ENCODE results near the gene WDR83. TPM values are rescaled to one million over a fixed set of nuclear protein-coding genes. Genes with fewer than 3 reads are reported as not detected.
A peak's percentile ranks its signal among the peaks of the same experiment; 100 is the strongest.

The WDR83 gene
- polyA plus RNA-seq, 2 donors: 8.9 to 14.4 TPM

DNA sequence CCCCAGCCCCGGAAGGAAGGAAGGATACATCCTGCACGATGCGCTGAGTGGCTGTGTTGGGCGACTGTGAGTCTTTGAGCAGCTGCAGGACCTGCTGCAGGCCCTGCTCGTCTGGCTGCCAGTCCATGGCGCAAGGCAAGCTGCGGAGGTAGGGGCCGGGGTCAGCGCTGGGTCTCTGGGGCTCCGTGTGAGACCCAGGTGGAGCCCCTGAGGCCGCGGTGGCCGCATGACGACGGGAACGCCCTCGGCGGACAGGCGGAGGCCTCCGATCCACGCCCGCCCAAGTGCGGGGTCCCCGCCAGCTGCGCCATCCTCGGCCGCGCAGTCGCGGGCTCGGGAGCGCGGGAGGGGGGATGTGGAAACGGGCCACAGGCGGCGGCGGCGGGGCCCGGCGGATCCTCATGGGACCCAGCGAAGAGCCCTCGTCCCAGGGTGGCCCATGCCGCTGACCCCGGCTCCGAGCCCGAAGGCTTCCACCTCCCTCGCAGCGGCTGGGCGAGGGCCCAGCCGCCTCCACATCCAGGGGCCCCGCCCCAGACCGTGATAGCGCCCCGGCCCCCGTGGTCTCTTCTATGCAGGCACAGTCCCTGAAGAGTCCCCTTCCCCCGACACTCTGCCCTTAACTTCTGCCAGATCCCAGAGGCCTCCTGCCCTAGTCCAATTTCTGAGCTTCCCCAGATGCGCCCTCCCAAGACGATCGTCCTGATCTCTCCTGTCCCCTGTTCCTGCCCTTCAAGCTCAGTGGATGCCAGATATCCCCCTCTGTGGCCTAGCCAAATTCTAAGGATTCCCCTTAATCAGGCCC, 54.4 kb downstream of the WDR83 start:
- Histone ChIP-seq H3K4me3 (ENCODE audit: low read depth in 1 of 2, low read length in 2 of 2) (peak overlapping the region; percentile 63 to 83), H3K4me1 (ENCODE audit: control insufficient read depth in 2 of 2, insufficient read depth in 2 of 2, low read length in 1 of 2) (peaks cover 0 to 8% of the 10 kb centered on the region in 2 donors)
- 3 to 5% methylated on average over 45 to 59 of the region's 59 CpGs for WGBS, 2 donors

GRCh38 chr19:12721656-12722565, 55.3 kb downstream of the WDR83 start:
- peaks cover 0 to 8% of the 10 kb centered on the region in 2 donors for H3K36me3 ChIP-seq (ENCODE audit: control insufficient read depth in 2 of 2, insufficient read depth in 2 of 2, low read length in 1 of 2)
- no peaks in the 10 kb centered on the region for H3K27me3 ChIP-seq (ENCODE audit: control insufficient read depth in 1 of 2, insufficient read depth in 2 of 2, low read length in 2 of 2)
- peak overlapping the region; percentile 93 to 98 for H3K27ac ChIP-seq (ENCODE audit: low read depth in 2 of 2, low read length in 1 of 2)
- no peaks in the 10 kb centered on the region for H3K9me3 ChIP-seq (ENCODE audit: control insufficient read depth in 2 of 2, insufficient read depth in 1 of 2, low read depth in 1 of 2, low read length in 1 of 2)
- H3K4me3 ChIP-seq (ENCODE audit: low read depth in 1 of 2, low read length in 2 of 2): peak overlapping the region; percentile 63 to 83
- WGBS, 2 donors: 1% methylated on average over 60 to 65 of the region's 65 CpGs
- H3K4me1 ChIP-seq (ENCODE audit: control insufficient read depth in 2 of 2, insufficient read depth in 2 of 2, low read length in 1 of 2): peaks cover 0 to 8% of the 10 kb centered on the region in 2 donors

More for the DNA sequence above, 54.4 kb downstream of the WDR83 start:
- Histone ChIP-seq H3K36me3 (ENCODE audit: control insufficient read depth in 2 of 2, insufficient read depth in 2 of 2, low read length in 1 of 2) (peaks cover 0 to 11% of the 10 kb centered on the region in 2 donors), H3K9me3 (ENCODE audit: control insufficient read depth in 2 of 2, insufficient read depth in 1 of 2, low read depth in 1 of 2, low read length in 1 of 2) (no peaks in the 10 kb centered on the region), H3K27ac (ENCODE audit: low read depth in 2 of 2, low read length in 1 of 2) (peak overlapping the region; percentile 93 to 98), H3K27me3 (ENCODE audit: control insufficient read depth in 1 of 2, insufficient read depth in 2 of 2, low read length in 2 of 2) (no peaks in the 10 kb centered on the region)

DNA sequence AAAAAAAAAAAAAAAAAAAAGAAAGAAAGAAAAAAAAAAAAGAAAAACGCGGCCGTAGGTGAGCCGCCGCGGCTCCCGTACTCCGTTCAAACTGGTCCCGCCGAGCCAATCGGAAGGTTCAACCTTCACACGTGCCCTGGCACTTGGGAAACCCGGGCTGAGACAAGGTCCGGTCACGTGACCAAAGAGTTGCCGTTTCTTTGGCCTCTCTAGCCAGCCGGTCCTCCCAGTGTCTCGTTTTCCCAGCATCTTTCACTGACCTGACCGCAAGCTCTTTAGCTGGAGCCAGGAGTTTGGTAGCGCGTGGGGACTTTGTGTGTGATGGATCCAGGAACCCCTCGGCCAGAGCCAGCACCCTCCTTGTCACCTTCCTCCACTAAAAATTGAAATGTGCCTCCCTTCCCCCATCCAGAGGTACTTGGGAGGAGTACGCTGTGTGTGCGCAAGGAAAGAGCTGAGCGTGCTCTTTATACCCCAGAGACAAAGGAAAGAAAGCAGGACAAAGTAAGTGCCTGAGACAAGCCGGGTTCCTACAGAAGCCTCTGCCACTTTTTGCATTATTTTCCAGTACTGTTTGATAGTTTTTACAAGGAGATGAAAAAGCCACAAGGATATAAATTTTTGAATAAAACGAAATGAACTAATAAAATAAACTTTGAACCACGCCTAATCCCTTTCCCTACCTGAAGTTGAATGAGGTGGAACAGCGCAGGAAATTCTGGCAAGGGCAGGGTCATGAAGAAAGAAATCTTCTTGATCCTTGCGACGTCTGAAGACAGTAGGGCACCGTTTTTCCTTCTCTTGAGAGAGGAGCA, 56.2 kb downstream of the WDR83 start:
- H3K9me3 ChIP-seq (ENCODE audit: control insufficient read depth in 2 of 2, insufficient read depth in 1 of 2, low read depth in 1 of 2, low read length in 1 of 2): no peaks in the 10 kb centered on the region
- H3K27ac ChIP-seq (ENCODE audit: low read depth in 2 of 2, low read length in 1 of 2): peak overlapping the region; percentile 93 to 98
- 1% methylated on average over 29 to 32 of the region's 32 CpGs for WGBS, 2 donors
- no peaks in the 10 kb centered on the region for H3K27me3 ChIP-seq (ENCODE audit: control insufficient read depth in 1 of 2, insufficient read depth in 2 of 2, low read length in 2 of 2)
- peaks cover 0 to 8% of the 10 kb centered on the region in 2 donors for H3K4me1 ChIP-seq (ENCODE audit: control insufficient read depth in 2 of 2, insufficient read depth in 2 of 2, low read length in 1 of 2)
- H3K36me3 ChIP-seq (ENCODE audit: control insufficient read depth in 2 of 2, insufficient read depth in 2 of 2, low read length in 1 of 2): peaks cover 0 to 10% of the 10 kb centered on the region in 2 donors
- H3K4me3 ChIP-seq (ENCODE audit: low read depth in 1 of 2, low read length in 2 of 2): peak overlapping the region; percentile 63 to 83

- peaks cover 0 to 8% of the 10 kb centered on the region in 2 donors for H3K4me1 ChIP-seq (ENCODE audit: control insufficient read depth in 2 of 2, insufficient read depth in 2 of 2, low read length in 1 of 2)
- H3K4me3 ChIP-seq (ENCODE audit: low read depth in 1 of 2, low read length in 2 of 2): peak overlapping the region; percentile 51 to 83
- no peaks in the 10 kb centered on the region for H3K27me3 ChIP-seq (ENCODE audit: control insufficient read depth in 1 of 2, insufficient read depth in 2 of 2, low read length in 2 of 2)
- peak overlapping the region; percentile 71 to 98 for H3K27ac ChIP-seq (ENCODE audit: low read depth in 2 of 2, low read length in 1 of 2)
- 0 to 1% methylated on average over 7 of the region's 7 CpGs for WGBS, 2 donors
- H3K9me3 ChIP-seq (ENCODE audit: control insufficient read depth in 2 of 2, insufficient read depth in 1 of 2, low read depth in 1 of 2, low read length in 1 of 2): no peaks in the 10 kb centered on the region
- peaks cover 0 to 12% of the 10 kb centered on the region in 2 donors for H3K36me3 ChIP-seq (ENCODE audit: control insufficient read depth in 2 of 2, insufficient read depth in 2 of 2, low read length in 1 of 2)
Measured at GRCh38 chr19:12723381-12723640, 56.7 kb downstream of the WDR83 start.

DNA sequence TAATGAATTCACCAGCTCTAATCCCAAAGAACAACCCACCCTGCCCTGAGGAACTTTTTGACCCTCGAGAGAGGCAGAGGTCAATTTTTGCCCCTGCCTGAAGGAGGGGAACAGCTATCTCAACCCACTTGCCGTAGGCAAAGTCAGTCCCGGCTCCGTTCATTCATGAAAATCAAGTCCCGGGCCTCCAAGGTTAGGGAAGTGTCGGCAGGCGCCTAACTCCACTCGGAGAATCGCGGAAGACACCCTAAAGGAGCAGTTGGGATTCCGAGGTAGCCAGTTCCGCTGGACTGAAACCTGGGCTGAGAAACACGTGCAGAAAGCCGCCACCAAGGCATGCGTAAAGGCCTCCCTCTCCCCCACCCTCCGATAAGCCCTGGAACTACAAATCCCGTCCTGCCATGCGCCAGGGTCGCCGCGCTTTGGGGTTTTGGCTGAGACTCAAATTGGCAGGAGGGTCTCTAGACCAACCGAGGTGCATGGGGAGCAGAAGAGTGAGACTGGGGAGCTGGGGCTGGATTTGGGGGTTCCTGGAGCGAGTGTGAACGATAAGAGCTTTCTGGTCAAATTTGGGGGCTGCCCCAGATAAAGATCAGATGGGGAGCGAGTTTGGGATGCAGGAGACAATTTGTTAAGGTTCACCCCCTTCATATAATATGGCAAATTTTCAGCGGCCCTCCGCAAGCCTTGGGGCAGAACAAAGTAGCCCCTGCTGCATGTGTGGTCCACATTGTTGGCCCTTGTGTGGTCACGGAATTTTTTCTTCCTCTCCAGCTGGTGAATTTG, 57.2 kb downstream of the WDR83 start, which contains the start of gene TNPO2:
Gene TNPO2 (minus strand): TSS at position 292 of the 786 bp plus-strand sequence. CDS start 2,955 bp downstream, outside the sequence.
- H3K4me3 ChIP-seq (ENCODE audit: low read depth in 1 of 2, low read length in 2 of 2): peak within 1 kb of the TSS; percentile 51 to 83
- H3K4me1 ChIP-seq (ENCODE audit: control insufficient read depth in 2 of 2, insufficient read depth in 2 of 2, low read length in 1 of 2): peaks cover 0 to 6% of the 10 kb centered on the region in 2 donors
- H3K27me3 ChIP-seq (ENCODE audit: control insufficient read depth in 1 of 2, insufficient read depth in 2 of 2, low read length in 2 of 2): no peaks in the 10 kb centered on the region
- peaks cover 0 to 11% of the 10 kb centered on the region in 2 donors for H3K36me3 ChIP-seq (ENCODE audit: control insufficient read depth in 2 of 2, insufficient read depth in 2 of 2, low read length in 1 of 2)
- 3% methylated on average over 28 of the region's 28 CpGs for WGBS, 2 donors
- peak within 1 kb of the TSS; percentile 71 to 98 for H3K27ac ChIP-seq (ENCODE audit: low read depth in 2 of 2, low read length in 1 of 2)
- H3K9me3 ChIP-seq (ENCODE audit: control insufficient read depth in 2 of 2, insufficient read depth in 1 of 2, low read depth in 1 of 2, low read length in 1 of 2): no peaks in the 10 kb centered on the region

Other genes starting within 250 kb of the WDR83 start
- 1 to 10 TPM; 1.5 to 3.5 TPM for gene ZNF443, start 225.8 kb upstream of the WDR83 start, polyA plus RNA-seq
- under 1 TPM; 0.38 to 0.45 TPM for gene ZNF709, start 182.0 kb upstream of the WDR83 start, polyA plus RNA-seq
- 1 to 10 TPM; 2.9 to 3.8 TPM for gene ZNF564, start 115.3 kb upstream of the WDR83 start, polyA plus RNA-seq
- gene ZNF490, start 56.0 kb upstream of the WDR83 start, polyA plus RNA-seq: under 1 TPM; 0.36 to 0.61 TPM
- 1 to 10 TPM; 5.1 to 8.1 TPM for gene ZNF791, start 55.9 kb upstream of the WDR83 start, polyA plus RNA-seq
- gene MAN2B1, start 65 bp upstream of the WDR83 start, polyA plus RNA-seq: 10 to 100 TPM; 22.6 to 26.6 TPM
- gene DHPS, start 15.1 kb downstream of the WDR83 start, polyA plus RNA-seq: 10 to 100 TPM; 45.5 to 51.3 TPM
- gene GNG14, start 21.2 kb downstream of the WDR83 start, polyA plus RNA-seq: not detected
- 10 to 100 TPM in 1 of 2 donors, 1 to 10 TPM in 1; 5.0 to 12.3 TPM for gene FBXW9, start 29.8 kb downstream of the WDR83 start, polyA plus RNA-seq
- 10 to 100 TPM; 29.7 to 37.2 TPM for gene TNPO2, start 57.1 kb downstream of the WDR83 start, polyA plus RNA-seq
- 100 to 1,000 TPM; 212 to 215 TPM for gene TRIR, start 67.9 kb downstream of the WDR83 start, polyA plus RNA-seq
- 10 to 100 TPM; 46.2 to 74.1 TPM for gene GET3, start 70.7 kb downstream of the WDR83 start, polyA plus RNA-seq
- under 1 TPM; 0.06 TPM for gene BEST2, start 85.0 kb downstream of the WDR83 start, polyA plus RNA-seq
- gene HOOK2, start 108.7 kb downstream of the WDR83 start, polyA plus RNA-seq: 100 to 1,000 TPM in 1 of 2 donors, 10 to 100 TPM in 1; 47.9 to 103 TPM
- gene JUNB, start 124.7 kb downstream of the WDR83 start, polyA plus RNA-seq: 100 to 1,000 TPM; 175 to 339 TPM
- 100 to 1,000 TPM; 157 to 323 TPM for gene PRDX2, start 135.0 kb downstream of the WDR83 start, polyA plus RNA-seq
- gene THSD8, start 135.3 kb downstream of the WDR83 start, polyA plus RNA-seq: 1 to 10 TPM; 2.8 to 8.4 TPM
- gene RNASEH2A, start 139.8 kb downstream of the WDR83 start, polyA plus RNA-seq: 10 to 100 TPM in 1 of 2 donors, 1 to 10 TPM in 1; 6.9 to 20.8 TPM
- gene RTBDN, start 167.8 kb downstream of the WDR83 start, polyA plus RNA-seq: not detected
- gene MAST1, start 171.7 kb downstream of the WDR83 start, polyA plus RNA-seq: under 1 TPM; 0.18 to 0.22 TPM
- gene DNASE2, start 214.6 kb downstream of the WDR83 start, polyA plus RNA-seq: 10 to 100 TPM in 1 of 2 donors, 1 to 10 TPM in 1; 7.8 to 15.9 TPM
- gene KLF1, start 220.4 kb downstream of the WDR83 start, polyA plus RNA-seq: not detected
- gene GCDH, start 224.4 kb downstream of the WDR83 start, polyA plus RNA-seq: 10 to 100 TPM; 14.3 to 21.0 TPM